HEK293 (cell line): Measurements from ENCODE around the gene SLC19A1.

Experiments
- CTCF ChIA-PET: fragments of 350-600 bp; formaldehyde crosslinking; extraction: SDS; loops from one replicate; lab custom pipeline; 2021; ENCODE audit warnings: antibody characterized with exemption; lab: Yijun Ruan, JAX
- POLR2A ChIA-PET: fragments of 300-600 bp; formaldehyde crosslinking; extraction: SDS; loops from one replicate; lab custom pipeline; 2020; ENCODE audit warnings: antibody characterized with exemption, inconsistent platforms; lab: Yijun Ruan, JAX
- H3K27ac ChIP-seq: fragments of 200-500 bp; sonication (Bioruptor generic); 2 replicates; pipeline ENCODE4 v1.5.1; 2014; ENCODE audit warnings: low read depth, low read length, control low read depth, inconsistent platforms; ENCODE audit errors: extremely low read depth
- H3K36me3 ChIP-seq, 2 experiments: fragments of 200-500 bp in 1 of 2; sonication (Bioruptor generic) in 1 of 2; 1 replicate in 1 of 2; 2 replicates in 1 of 2; pipeline ENCODE4 v1.5.1; 2014 to 2017; ENCODE audit warnings: inconsistent platforms in 2 of 2, low read length in 2 of 2; ENCODE audit not compliant: control insufficient read depth in 2 of 2, insufficient read depth in 1 of 2
- H3K4me1 ChIP-seq: fragments of 200-500 bp; sonication (Bioruptor generic); 2 replicates; pipeline ENCODE4 v1.5.1; 2014; ENCODE audit warnings: mild to moderate bottlenecking, low read length, inconsistent platforms; ENCODE audit not compliant: control insufficient read depth, insufficient read depth
- H3K4me3 ChIP-seq: 2 replicates; pipeline ENCODE4 v1.5.1; 2011; ENCODE audit warnings: low read depth, mild to moderate bottlenecking, control low read depth, low read length, moderate library complexity
- H3K9me3 ChIP-seq: fragments of 200-500 bp; sonication (Bioruptor generic); 2 replicates; pipeline ENCODE4 v1.5.1; 2014; ENCODE audit warnings: low read depth, low read length, inconsistent platforms; ENCODE audit not compliant: control insufficient read depth, insufficient read depth
- ATF2 ChIP-seq: fragments of 450-650 bp; formaldehyde crosslinking; IDR thresholded peaks from 2 replicates; pipeline ENCODE4 v1.5.1; 2016; ENCODE audit warnings: missing biosample characterization, missing genetic modification characterization, low read depth
- EGR2 ChIP-seq: fragments of 450-650 bp; formaldehyde crosslinking; IDR thresholded peaks from 2 replicates; pipeline ENCODE4 v1.5.1; 2016; ENCODE audit warnings: low read depth, missing biosample characterization, missing genetic modification characterization
- HOXC10 ChIP-seq: sonication (generic); formaldehyde crosslinking; IDR thresholded peaks from 2 replicates; pipeline ENCODE4 v1.8.1; 2023; ENCODE audit warnings: mild to moderate bottlenecking, missing genetic modification reagents
- KLF1 ChIP-seq: fragments of 450-650 bp; formaldehyde crosslinking; IDR thresholded peaks from 2 replicates; pipeline ENCODE4 v1.5.1; 2016; ENCODE audit warnings: missing biosample characterization, missing genetic modification characterization
- ZBTB6 ChIP-seq: fragments of 450-650 bp; formaldehyde crosslinking; IDR thresholded peaks from 2 replicates; pipeline ENCODE4 v1.5.1; 2017; ENCODE audit warnings: missing biosample characterization, missing genetic modification characterization
- ZFHX2 ChIP-seq: fragments of 450-650 bp; formaldehyde crosslinking; conservative IDR thresholded peaks from 2 replicates; pipeline ENCODE4 v1.5.1; 2016; ENCODE audit warnings: missing biosample characterization, missing genetic modification characterization
- ZNF10 ChIP-seq: fragments of 450-650 bp; formaldehyde crosslinking; IDR thresholded peaks from 2 replicates; pipeline ENCODE4 v1.5.1; 2017; ENCODE audit warnings: missing biosample characterization, missing genetic modification characterization
- ZNF121 ChIP-seq: fragments of 450-650 bp; formaldehyde crosslinking; IDR thresholded peaks from 2 replicates; pipeline ENCODE4 v1.5.1; 2016; ENCODE audit warnings: missing biosample characterization, missing genetic modification characterization
- ZNF169 ChIP-seq: fragments of 450-650 bp; formaldehyde crosslinking; IDR thresholded peaks from 2 replicates; pipeline ENCODE4 v1.5.1; 2016; ENCODE audit warnings: missing biosample characterization, missing genetic modification characterization
- ZNF184 ChIP-seq: fragments of 450-650 bp; IDR thresholded peaks from 2 replicates; pipeline ENCODE4 v1.5.1; 2018; ENCODE audit warnings: missing biosample characterization, mild to moderate bottlenecking, missing genetic modification characterization
- ZNF214 ChIP-seq: fragments of 450-650 bp; formaldehyde crosslinking; IDR thresholded peaks from 2 replicates; pipeline ENCODE4 v1.5.1; 2017; ENCODE audit warnings: missing biosample characterization, mild to moderate bottlenecking, missing genetic modification characterization, borderline replicate concordance
- ZNF221 ChIP-seq: fragments of 450-650 bp; formaldehyde crosslinking; IDR thresholded peaks from 2 replicates; pipeline ENCODE4 v1.5.1; 2017; ENCODE audit warnings: missing biosample characterization, missing genetic modification characterization, borderline replicate concordance
- ZNF280D ChIP-seq: fragments of 450-650 bp; formaldehyde crosslinking; IDR thresholded peaks from 2 replicates; pipeline ENCODE4 v1.5.1; 2016; ENCODE audit warnings: missing biosample characterization, missing genetic modification characterization
- ZNF596 ChIP-seq: fragments of 450-650 bp; IDR thresholded peaks from 2 replicates; pipeline ENCODE4 v1.5.0; 2018; ENCODE audit warnings: missing biosample characterization, mild to moderate bottlenecking, missing genetic modification characterization, moderate library complexity
- ZNF600 ChIP-seq: fragments of 450-650 bp; formaldehyde crosslinking; IDR thresholded peaks from 2 replicates; pipeline ENCODE4 v1.5.1; 2016; ENCODE audit warnings: missing biosample characterization, missing genetic modification characterization
- ZNF621 ChIP-seq: fragments of 450-650 bp; formaldehyde crosslinking; IDR thresholded peaks from 2 replicates; pipeline ENCODE4 v1.5.1; 2017; ENCODE audit warnings: missing biosample characterization, missing genetic modification characterization
- ZNF624 ChIP-seq: fragments of 450-650 bp; formaldehyde crosslinking; IDR thresholded peaks from 2 replicates; pipeline ENCODE4 v1.5.1; 2017; ENCODE audit warnings: missing biosample characterization, missing genetic modification characterization
- ZNF629 ChIP-seq: fragments of 450-650 bp; formaldehyde crosslinking; IDR thresholded peaks from 2 replicates; pipeline ENCODE4 v1.5.1; 2017; ENCODE audit warnings: missing biosample characterization, missing genetic modification characterization
- ZNF776 ChIP-seq: fragments of 450-650 bp; formaldehyde crosslinking; IDR thresholded peaks from 2 replicates; pipeline ENCODE4 v1.5.0; 2017; ENCODE audit warnings: missing biosample characterization, missing genetic modification characterization, borderline replicate concordance
- ZNF830 ChIP-seq: fragments of 450-650 bp; IDR thresholded peaks from 2 replicates; pipeline ENCODE4 v1.5.0; 2018; ENCODE audit warnings: missing biosample characterization, missing genetic modification characterization, low read depth, mild to moderate bottlenecking, moderate library complexity

SLC19A1 gene

GRCh38 chr21:45507523-45507875, 34.7 kb downstream of the SLC19A1 start:
- ChIA-PET CTCF (no interaction called here), POLR2A (no interaction called here)
- no peaks in the 10 kb centered on the region for H3K4me1 ChIP-seq
- no peak overlapping the region for H3K27ac ChIP-seq
- peaks cover 0 to 8% of the 10 kb centered on the region in 2 experiments; a peak in 2 of 3 replicates for H3K36me3 ChIP-seq
- no peak overlapping the region for H3K4me3 ChIP-seq
- no peaks in the 10 kb centered on the region for H3K9me3 ChIP-seq
- TF ChIP-seq ZNF214 (tag by site-specific recombination) (no peak), ZNF830 (tag by site-specific recombination) (no peak), ZNF10 (tag by site-specific recombination) (no peak), ZNF221 (tag by site-specific recombination) (no peak), KLF1 (tag by site-specific recombination) (no peak)

- POLR2A ChIA-PET, result no interaction called here
- CTCF ChIA-PET, result no interaction called here
- no peak for TF ChIP-seq HOXC10 (CRISPR knock-in tag)
- TF ChIP-seq ZNF10 (tag by site-specific recombination), result no peak
- peak; percentile 30; the same call in 1 of the 2 replicates for TF ChIP-seq ZFHX2 (tag by site-specific recombination)
- peak; percentile 71; the same call in 1 of the 2 replicates for TF ChIP-seq ZNF600 (tag by site-specific recombination)
- TF ChIP-seq ZNF184, result no peak
- TF ChIP-seq ZNF169 (tag by site-specific recombination), result no peak
- Histone ChIP-seq H3K4me1 (no peaks in the 10 kb centered on the region), H3K36me3 (peaks cover 0 to 4% of the 10 kb centered on the region in 2 experiments; a peak in 2 of 3 replicates), H3K4me3 (no peak overlapping the region), H3K9me3 (no peaks in the 10 kb centered on the region), H3K27ac (no peak overlapping the region)
These were observed 35.3 kb downstream of the SLC19A1 start for GRCh38 chr21:45506836-45507522.

- POLR2A ChIA-PET, result no interaction called here
- Histone ChIP-seq H3K36me3 (no peaks in the 10 kb centered on the region; a peak in 1 of 3 replicates), H3K4me1 (no peaks in the 10 kb centered on the region), H3K4me3 (no peak overlapping the region)
- TF ChIP-seq ZNF624 (tag by site-specific recombination) (no peak), ZBTB6 (tag by site-specific recombination) (no peak), ZNF600 (tag by site-specific recombination) (peak; percentile 97), EGR2 (tag by site-specific recombination) (peak; percentile 64), ZFHX2 (tag by site-specific recombination) (peak; percentile 80)
- TF ChIP-seq, all 188 proteins: peak for 3
- no peaks in the 10 kb centered on the region for H3K9me3 ChIP-seq
- H3K27ac ChIP-seq, result no peak overlapping the region
- CTCF ChIA-PET, result no interaction called here
These were observed 35.9 kb downstream of the SLC19A1 start for GRCh38 chr21:45506241-45506817.

GRCh38 chr21:45505416-45506021, 36.7 kb downstream of the SLC19A1 start:
- no peaks in the 10 kb centered on the region for H3K9me3 ChIP-seq
- POLR2A ChIA-PET, result no interaction called here
- TF ChIP-seq ZNF621 (tag by site-specific recombination) (no peak), ZNF121 (tag by site-specific recombination) (no peak), ZNF596 (tag by site-specific recombination) (no peak), ZNF776 (tag by site-specific recombination) (no peak), ATF2 (no peak), ZNF629 (tag by site-specific recombination) (no peak), ZNF184 (no peak), ZNF280D (tag by site-specific recombination) (no peak)
- no peaks in the 10 kb centered on the region for H3K4me1 ChIP-seq
- no peak overlapping the region for H3K27ac ChIP-seq
- H3K4me3 ChIP-seq, result no peak overlapping the region
- H3K36me3 ChIP-seq, result no peaks in the 10 kb centered on the region; a peak in 1 of 3 replicates
- CTCF ChIA-PET, result no interaction called here
